Activated CD4-positive, alpha-beta T cell treated with anti-CD3 and anti-CD28 coated beads, Interleukin-2, amount 10 ng/mL, durations not matched to agents 24 days and 14 days (primary cell): ENCODE measurements around the gene FGFR3. TPM values are rescaled to one million over a fixed set of nuclear protein-coding genes. Genes with fewer than 3 reads are reported as not detected.
A peak's percentile ranks its signal among the peaks of the same experiment; 100 is the strongest.

ENCODE experiments used
- DNase-seq: peaks from one replicate; pipeline ENCODE4 v3.0.0; 2022
- H3K27ac Mint-ChIP-seq: one replicate; pipeline ENCODE4 v1.8.0; 2022; ENCODE audit warnings: mild to moderate bottlenecking, mixed read lengths
- H3K27me3 Mint-ChIP-seq: one replicate; pipeline ENCODE4 v1.8.0; 2022; ENCODE audit warnings: mixed read lengths
- H3K36me3 Mint-ChIP-seq: one replicate; pipeline ENCODE4 v1.8.0; 2022; ENCODE audit warnings: low read depth, mild to moderate bottlenecking, mixed read lengths
- H3K4me1 Mint-ChIP-seq: one replicate; pipeline ENCODE4 v1.8.0; 2021; ENCODE audit warnings: mixed read lengths
- H3K4me3 Mint-ChIP-seq: one replicate; pipeline ENCODE4 v1.8.0; 2022; ENCODE audit warnings: mild to moderate bottlenecking, moderate library complexity, mixed read lengths
- H3K9me3 Mint-ChIP-seq: one replicate; pipeline ENCODE4 v1.8.0; 2021; ENCODE audit warnings: mixed read lengths
- intact Hi-C: fragments of 100-400 bp; cut with micrococcal nuclease; formaldehyde crosslinking; loops from one replicate; pipeline ENCODE4 v1.15.1; 2023
- total RNA-seq: library from RNA; stranded (reverse); gene quantifications from 2 replicates; pipeline ENCODE4 v1.2.3, GENCODE V29; 2022

FGFR3 gene
- total RNA-seq, 1 donor from 2014 or later, result 0.30 TPM

GRCh38 chr4:1751155-1751918 is 41.8 kb upstream of the FGFR3 start:
- intact Hi-C loops, result loop anchor here (5.0 kb wide), 1 partner anchor 41 kb away; the partner anchor contains the start of gene FGFR3
- H3K4me3 Mint-ChIP-seq, result no peak overlapping the region
- no peaks in the 10 kb centered on the region for H3K36me3 Mint-ChIP-seq
- H3K9me3 Mint-ChIP-seq, result no peaks in the 10 kb centered on the region
- DNase-seq, result no peak
- H3K27me3 Mint-ChIP-seq, result no peaks in the 10 kb centered on the region
- H3K27ac Mint-ChIP-seq, result no peak overlapping the region
- H3K4me1 Mint-ChIP-seq, result peaks cover 3% of the 10 kb centered on the region

GRCh38 chr4:1751919-1752283 is 41.2 kb upstream of the FGFR3 start:
- no peaks in the 10 kb centered on the region for H3K36me3 Mint-ChIP-seq
- H3K27me3 Mint-ChIP-seq, result no peaks in the 10 kb centered on the region
- H3K4me3 Mint-ChIP-seq, result no peak overlapping the region
- no peaks in the 10 kb centered on the region for H3K9me3 Mint-ChIP-seq
- intact Hi-C loops, result loop anchor here (5.0 kb wide), 1 partner anchor 40 kb away; the partner anchor contains the start of gene FGFR3
- no peak for DNase-seq
- H3K4me1 Mint-ChIP-seq, result peaks cover 3% of the 10 kb centered on the region
- no peak overlapping the region for H3K27ac Mint-ChIP-seq

GRCh38 chr4:1752284-1753041 is 40.6 kb upstream of the FGFR3 start:
- Mint-ChIP-seq H3K27me3 (no peaks in the 10 kb centered on the region), H3K9me3 (no peaks in the 10 kb centered on the region), H3K4me3 (peak overlapping the region; percentile 21), H3K4me1 (peaks cover 3% of the 10 kb centered on the region), H3K27ac (peak overlapping the region; percentile 67), H3K36me3 (no peaks in the 10 kb centered on the region)
- intact Hi-C loops, result loop anchor here (5.0 kb wide), 1 partner anchor 40 kb away; the partner anchor contains the start of gene FGFR3
- DNase-seq, result peak; percentile 86

- Mint-ChIP-seq H3K4me3 (peak overlapping the region; percentile 21), H3K27ac (peak overlapping the region; percentile 67), H3K36me3 (no peaks in the 10 kb centered on the region), H3K9me3 (no peaks in the 10 kb centered on the region), H3K4me1 (peaks cover 3% of the 10 kb centered on the region), H3K27me3 (no peaks in the 10 kb centered on the region)
- intact Hi-C loops, result loop anchor here (5.0 kb wide), 1 partner anchor 39 kb away; the partner anchor contains the start of gene FGFR3
- DNase-seq, result no peak
These were observed 39.8 kb upstream of the FGFR3 start for GRCh38 chr4:1753294-1753696.

GRCh38 chr4:1753697-1754311 is 39.3 kb upstream of the FGFR3 start:
- H3K27ac Mint-ChIP-seq, result peak overlapping the region; percentile 28
- DNase-seq, result no peak
- H3K27me3 Mint-ChIP-seq, result no peaks in the 10 kb centered on the region
- no peaks in the 10 kb centered on the region for H3K9me3 Mint-ChIP-seq
- peaks cover 3% of the 10 kb centered on the region for H3K4me1 Mint-ChIP-seq
- no peaks in the 10 kb centered on the region for H3K36me3 Mint-ChIP-seq
- intact Hi-C loops, result loop anchor here (5.0 kb wide), 1 partner anchor 38 kb away; the partner anchor contains the start of gene FGFR3
- no peak overlapping the region for H3K4me3 Mint-ChIP-seq

GRCh38 chr4:1754336-1754735 is 38.8 kb upstream of the FGFR3 start:
- no peaks in the 10 kb centered on the region for H3K9me3 Mint-ChIP-seq
- DNase-seq, result no peak
- H3K27ac Mint-ChIP-seq, result peak overlapping the region; percentile 28
- no peak overlapping the region for H3K4me3 Mint-ChIP-seq
- no peaks in the 10 kb centered on the region for H3K36me3 Mint-ChIP-seq
- H3K4me1 Mint-ChIP-seq, result peaks cover 3% of the 10 kb centered on the region
- no peaks in the 10 kb centered on the region for H3K27me3 Mint-ChIP-seq
- intact Hi-C loops, result loop anchor here (5.0 kb wide), 1 partner anchor 38 kb away; the partner anchor contains the start of gene FGFR3

GRCh38 chr4:1755297-1755696 is 37.8 kb upstream of the FGFR3 start:
- no peak for DNase-seq
- no peak overlapping the region for H3K27ac Mint-ChIP-seq
- intact Hi-C loops, result no loop called here
- peaks cover 7% of the 10 kb centered on the region for H3K4me1 Mint-ChIP-seq
- H3K27me3 Mint-ChIP-seq, result no peaks in the 10 kb centered on the region
- H3K36me3 Mint-ChIP-seq, result no peaks in the 10 kb centered on the region
- no peaks in the 10 kb centered on the region for H3K9me3 Mint-ChIP-seq
- no peak overlapping the region for H3K4me3 Mint-ChIP-seq

- Mint-ChIP-seq H3K27ac (no peak overlapping the region), H3K4me3 (no peak overlapping the region), H3K4me1 (peaks cover 7% of the 10 kb centered on the region), H3K36me3 (no peaks in the 10 kb centered on the region), H3K27me3 (no peaks in the 10 kb centered on the region), H3K9me3 (no peaks in the 10 kb centered on the region)
- DNase-seq, result no peak
- intact Hi-C loops, result no loop called here
These were observed 37.0 kb upstream of the FGFR3 start for GRCh38 chr4:1756079-1756478.

GRCh38 chr4:1756893-1757779 is 36.0 kb upstream of the FGFR3 start:
- no peaks in the 10 kb centered on the region for H3K27me3 Mint-ChIP-seq
- intact Hi-C loops, result no loop called here
- no peak overlapping the region for H3K27ac Mint-ChIP-seq
- H3K4me3 Mint-ChIP-seq, result no peak overlapping the region
- H3K36me3 Mint-ChIP-seq, result no peaks in the 10 kb centered on the region
- peaks cover 7% of the 10 kb centered on the region for H3K4me1 Mint-ChIP-seq
- no peaks in the 10 kb centered on the region for H3K9me3 Mint-ChIP-seq
- DNase-seq, result no peak

- Mint-ChIP-seq H3K4me3 (no peak overlapping the region), H3K36me3 (no peaks in the 10 kb centered on the region), H3K4me1 (peaks cover 4% of the 10 kb centered on the region), H3K27me3 (peaks cover 3% of the 10 kb centered on the region), H3K9me3 (no peaks in the 10 kb centered on the region), H3K27ac (no peak overlapping the region)
- DNase-seq, result no peak
- intact Hi-C loops, result no loop called here
These were observed 35.3 kb upstream of the FGFR3 start for GRCh38 chr4:1757836-1758235.

GRCh38 chr4:1758306-1759121 is 34.6 kb upstream of the FGFR3 start:
- DNase-seq, result no peak
- intact Hi-C loops, result no loop called here
- no peaks in the 10 kb centered on the region for H3K36me3 Mint-ChIP-seq
- H3K27me3 Mint-ChIP-seq, result peaks cover 5% of the 10 kb centered on the region
- no peak overlapping the region for H3K27ac Mint-ChIP-seq
- H3K4me3 Mint-ChIP-seq, result no peak overlapping the region
- H3K4me1 Mint-ChIP-seq, result peaks cover 4% of the 10 kb centered on the region
- H3K9me3 Mint-ChIP-seq, result no peaks in the 10 kb centered on the region

- Mint-ChIP-seq H3K4me1 (peaks cover 4% of the 10 kb centered on the region), H3K9me3 (no peaks in the 10 kb centered on the region), H3K27me3 (peaks cover 8% of the 10 kb centered on the region), H3K4me3 (no peak overlapping the region), H3K36me3 (no peaks in the 10 kb centered on the region), H3K27ac (no peak overlapping the region)
- intact Hi-C loops, result no loop called here
- DNase-seq, result no peak
These were observed 33.8 kb upstream of the FGFR3 start for GRCh38 chr4:1759170-1759817.
